ENCODE results near the gene ORMDL3.

- TF ChIP-seq ZNF70 (CRISPR knock-in tag; IDR thresholded peaks at IDR 0.05) (no peak), CSDC2 (CRISPR knock-in tag; IDR thresholded peaks at IDR 0.05) (no peak), TOX (CRISPR knock-in tag; IDR thresholded peaks at IDR 0.05; ENCODE audit: borderline replicate concordance) (no peak), RARB (CRISPR knock-in tag; IDR thresholded peaks at IDR 0.05) (no peak), CREB5 (CRISPR knock-in tag; IDR thresholded peaks at IDR 0.05; ENCODE audit: low read depth) (no peak), PATZ1 (CRISPR knock-in tag; IDR thresholded peaks at IDR 0.05; ENCODE audit: borderline replicate concordance) (no peak), ARNTL (CRISPR knock-in tag; IDR thresholded peaks at IDR 0.05; ENCODE audit: borderline replicate concordance, low read depth) (no peak), ZFP30 (CRISPR knock-in tag; IDR thresholded peaks at IDR 0.05) (no peak), BACH2 (CRISPR knock-in tag; IDR thresholded peaks at IDR 0.05; ENCODE audit: borderline replicate concordance) (no peak), POU6F1 (CRISPR knock-in tag; IDR thresholded peaks at IDR 0.05; ENCODE audit: borderline replicate concordance, low read depth) (no peak)
These were observed 39.4 kb upstream of the ORMDL3 start for GRCh38 chr17:39966771-39967170.

All from SK-N-SH treated with all-trans-retinoic acid at 6 μM for 48 hours (cell line).